HG02884 (cell line): Measurements from ENCODE around the gene ZC3H18.
"Not testable (repeated sequence)": the region's sequence is repeated elsewhere in the genome, so short reads cannot be mapped to it uniquely, and the experiment has no call there.

Experiments
- ATAC-seq: cut with Tn5 transposase; IDR thresholded peaks from one replicate; pipeline ENCODE4 v1.9.1; 2021; ENCODE audit warnings: mild to moderate bottlenecking, moderate library complexity; ENCODE audit not compliant: unreplicated experiment

Gene ZC3H18

DNA sequence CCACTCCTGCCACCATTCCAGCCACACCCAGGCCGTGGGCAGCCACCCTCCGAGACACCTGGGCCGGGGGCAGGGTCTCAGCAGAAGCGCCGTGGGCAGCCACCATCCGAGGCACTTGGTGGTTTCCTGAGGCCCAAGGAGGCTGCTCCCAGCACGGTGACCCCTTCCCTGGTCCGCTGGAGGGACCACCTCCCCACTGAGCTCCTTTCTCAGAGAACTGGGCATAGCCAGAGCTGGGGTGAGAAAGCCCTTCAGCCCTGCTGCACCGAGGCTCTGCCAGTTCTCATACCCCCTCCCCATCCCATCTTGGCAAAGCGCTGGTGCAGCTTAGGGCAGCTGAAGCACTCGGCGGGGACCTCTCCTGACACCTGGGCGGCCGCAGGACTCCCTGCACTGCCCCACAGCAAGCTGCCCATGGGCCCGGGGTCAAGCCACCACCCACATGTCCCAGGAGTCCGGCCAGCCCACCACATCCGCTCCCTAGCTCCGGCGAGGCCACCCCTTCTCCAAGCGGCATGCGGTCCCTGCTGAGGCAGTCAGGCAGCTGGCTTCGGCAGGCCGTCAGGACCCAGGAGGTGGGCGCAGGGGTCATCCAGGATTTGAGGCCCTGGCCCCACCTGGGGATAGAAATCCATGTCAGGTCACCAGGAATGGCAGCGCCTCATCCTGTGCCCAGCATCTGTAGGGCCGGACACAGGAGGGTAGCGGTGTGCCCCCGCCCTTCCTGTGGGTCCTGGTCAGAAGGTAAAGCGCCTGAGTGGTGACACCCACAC, 82.0 kb downstream of the ZC3H18 start:
- no peak for ATAC-seq

DNA sequence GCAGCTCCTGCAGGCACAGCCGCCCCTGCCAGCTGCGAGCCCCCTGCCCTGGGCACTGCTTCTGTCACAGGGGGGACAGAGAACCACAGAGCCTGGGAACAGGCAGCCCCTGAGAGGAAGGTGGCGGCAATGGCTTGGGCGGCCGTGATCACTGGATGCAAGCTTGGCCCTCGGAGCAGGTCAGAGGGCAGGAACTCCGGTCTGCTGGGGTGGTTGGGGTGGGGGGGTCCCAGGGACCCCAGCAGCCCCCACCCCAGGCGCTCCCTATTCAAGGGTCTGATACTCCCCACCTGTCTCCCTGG, 82.5 kb downstream of the ZC3H18 start:
- no peak for ATAC-seq

DNA sequence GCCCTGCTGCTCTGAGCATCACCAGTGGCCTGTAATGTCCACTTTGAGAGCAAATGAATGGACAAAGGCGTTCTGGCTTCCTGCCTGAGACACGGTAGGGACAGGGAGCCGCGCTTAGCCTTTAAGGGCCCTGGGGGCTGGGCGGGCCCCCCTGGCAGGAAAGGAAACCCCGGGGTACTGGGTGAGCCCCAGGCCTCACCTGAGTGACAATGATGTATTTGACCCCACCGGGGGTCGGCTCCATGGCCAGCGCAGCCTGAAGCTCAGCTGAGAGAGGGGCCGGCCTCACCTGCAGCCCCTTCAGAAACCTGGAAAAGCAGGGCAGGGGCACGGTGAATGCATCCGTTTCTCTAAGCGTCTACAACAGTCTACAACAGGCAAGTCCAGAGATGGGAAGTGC, 82.9 kb downstream of the ZC3H18 start:
- no peak for ATAC-seq

DNA sequence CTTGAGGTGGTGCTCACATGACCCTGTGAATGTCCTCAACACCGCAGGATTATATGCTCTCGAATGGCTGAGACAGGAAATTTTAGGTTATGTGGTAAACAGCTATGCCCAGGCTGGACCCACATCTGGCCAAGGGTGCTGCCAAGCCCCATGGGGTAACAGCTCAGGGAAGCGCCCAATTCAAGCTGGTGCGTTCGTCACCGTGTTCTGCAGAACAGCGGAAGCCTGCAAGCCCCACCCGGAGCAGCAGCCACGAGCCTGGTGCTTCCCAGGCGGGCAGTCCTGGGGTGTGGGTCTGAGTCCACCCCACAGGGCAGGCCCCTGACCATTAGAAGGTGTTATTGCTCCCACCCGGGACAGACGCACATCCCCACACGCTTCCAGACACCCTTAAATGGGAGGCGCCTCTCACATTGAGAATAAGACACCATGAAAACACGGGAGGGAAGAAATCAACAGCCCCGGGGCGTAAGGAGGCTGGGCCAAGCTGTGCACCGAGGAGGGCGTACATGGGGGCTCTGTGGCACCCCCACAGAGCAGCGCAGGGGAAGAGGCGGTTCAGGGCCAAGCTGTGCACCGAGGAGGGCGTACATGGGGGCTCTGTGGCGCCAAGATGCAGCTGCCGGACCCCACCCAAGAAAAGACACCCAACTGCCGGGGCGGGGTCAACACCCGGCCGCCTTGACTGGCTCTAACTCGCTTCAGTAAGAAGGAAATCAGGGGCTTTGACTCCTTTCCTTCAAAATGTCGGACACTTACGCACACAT, 83.6 kb downstream of the ZC3H18 start:
- ATAC-seq: no peak

DNA sequence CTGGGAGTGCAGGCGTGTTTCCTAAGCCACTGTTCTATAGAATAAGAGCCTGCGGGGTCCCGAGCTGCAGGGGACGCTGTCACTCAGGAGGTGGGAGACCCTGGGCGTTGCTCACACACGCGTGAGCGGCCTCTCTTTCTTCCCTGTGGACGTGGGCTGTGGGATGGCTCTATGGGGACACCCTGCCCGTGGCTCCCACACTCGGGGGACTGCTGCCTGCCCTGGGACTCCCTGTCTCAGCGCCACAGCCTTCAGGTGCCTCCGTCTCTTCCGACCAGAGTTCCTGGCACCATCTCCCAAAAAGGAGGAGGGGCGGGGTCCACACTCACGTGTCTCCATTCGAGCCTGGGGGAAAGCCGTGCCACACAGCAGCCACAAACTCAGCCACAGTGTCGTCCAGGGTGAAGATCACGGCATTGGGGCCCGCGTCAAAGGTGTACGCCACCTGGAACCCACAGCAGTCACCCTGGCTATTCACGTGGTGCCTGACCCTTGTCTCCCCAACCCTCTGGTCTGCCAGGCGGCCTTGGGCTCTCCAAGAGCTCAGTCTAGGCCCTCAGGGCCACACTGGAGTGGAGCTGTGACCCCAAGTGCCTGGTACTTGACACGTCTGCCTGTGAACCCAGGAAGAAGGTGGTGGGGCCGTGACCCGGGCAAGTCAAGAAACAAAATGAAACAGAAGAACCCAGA, 84.3 kb downstream of the ZC3H18 start:
- no peak for ATAC-seq

DNA sequence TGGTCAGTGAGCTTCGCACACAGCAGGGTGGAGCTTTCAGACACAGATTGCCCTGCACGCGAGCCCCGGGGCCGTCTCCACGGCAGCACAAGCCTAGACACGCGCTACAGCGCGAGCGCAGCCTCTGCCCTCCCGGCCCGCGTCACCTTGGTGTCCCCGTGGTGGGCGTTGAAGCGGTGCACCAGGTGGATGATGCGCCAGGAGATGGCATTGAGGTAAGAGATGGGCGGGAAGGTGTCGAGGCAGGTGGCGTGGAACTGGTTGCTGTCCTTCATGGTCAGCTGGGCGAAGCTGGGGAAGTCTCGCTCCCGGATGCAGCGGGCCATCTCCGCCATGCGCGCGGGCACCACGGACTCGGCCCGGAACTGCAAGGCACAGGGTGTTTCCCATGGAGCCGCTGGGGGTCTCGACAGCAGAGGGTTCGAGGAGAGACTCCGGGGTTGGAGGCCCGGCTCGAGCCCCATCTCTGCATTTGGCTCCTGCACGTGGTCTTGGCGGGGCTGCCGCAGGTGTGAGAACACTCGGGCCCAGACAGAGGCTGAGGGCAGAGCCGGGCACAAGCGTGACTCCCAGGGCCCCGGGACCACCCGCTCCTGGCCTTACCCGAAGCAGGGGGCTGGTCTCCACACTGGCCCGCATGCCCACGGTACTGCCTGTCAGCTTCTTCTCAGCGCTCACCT, 85.0 kb downstream of the ZC3H18 start:
- ATAC-seq: no peak

DNA sequence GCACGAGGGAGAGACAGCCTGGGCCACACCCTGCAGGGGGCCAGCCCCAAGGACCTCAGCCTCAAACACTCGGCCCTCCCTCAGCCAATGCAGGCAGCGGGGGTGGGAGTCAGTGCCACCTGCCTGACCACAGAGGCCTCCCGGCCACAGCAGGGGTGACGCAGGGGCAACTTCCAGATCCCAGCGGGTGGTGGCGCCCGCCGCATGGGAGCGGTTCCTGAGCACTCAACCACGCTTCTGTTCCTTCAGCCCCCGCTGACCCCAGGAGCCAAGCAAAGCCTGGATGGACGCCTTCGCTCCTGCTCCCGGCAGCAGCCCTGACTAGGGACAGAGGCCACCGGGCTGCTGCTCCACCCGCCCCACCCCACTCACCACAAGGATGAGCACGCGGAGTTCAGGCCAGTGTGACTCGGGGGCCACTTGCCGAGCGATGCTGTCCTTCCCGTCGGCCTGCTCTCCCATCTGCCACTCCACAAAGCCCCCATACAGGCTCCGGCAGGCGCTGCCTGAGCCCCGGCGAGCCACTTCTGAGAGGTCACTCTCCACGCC, 85.6 kb downstream of the ZC3H18 start:
- ATAC-seq: no peak

DNA sequence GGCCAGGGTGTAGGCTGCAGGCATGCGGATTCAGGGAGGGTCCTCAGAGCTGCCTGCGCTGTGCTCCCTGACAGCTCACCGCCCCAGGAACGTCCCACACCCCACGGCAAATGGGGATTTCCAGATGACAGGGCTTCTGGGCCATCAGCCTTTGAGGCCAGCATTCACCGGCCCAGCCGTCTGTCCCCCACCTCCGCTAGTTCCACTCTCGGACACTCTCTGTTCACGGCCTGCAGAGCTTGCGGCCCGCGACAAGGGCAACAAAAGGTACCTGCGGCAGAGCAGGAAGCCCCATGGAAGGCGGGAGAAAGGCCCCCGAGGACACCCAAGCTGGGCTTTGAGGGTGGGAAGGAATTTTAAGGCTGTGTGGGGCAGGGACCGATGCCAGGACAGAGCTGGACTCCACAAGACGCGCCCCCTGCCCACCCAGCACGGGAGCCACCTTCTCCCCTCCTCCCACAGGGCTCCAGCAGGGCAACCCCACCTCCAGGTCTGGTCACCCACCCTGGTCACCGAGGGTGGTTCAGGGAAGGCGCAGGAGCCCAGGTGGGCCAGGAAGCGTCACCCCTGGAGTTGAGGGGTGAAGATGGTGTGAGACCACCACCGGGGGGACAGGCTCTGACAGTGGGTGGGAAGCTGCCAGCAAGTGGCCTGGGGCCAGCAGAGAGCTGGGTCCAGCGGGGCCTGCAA, 86.2 kb downstream of the ZC3H18 start:
- no peak for ATAC-seq

DNA sequence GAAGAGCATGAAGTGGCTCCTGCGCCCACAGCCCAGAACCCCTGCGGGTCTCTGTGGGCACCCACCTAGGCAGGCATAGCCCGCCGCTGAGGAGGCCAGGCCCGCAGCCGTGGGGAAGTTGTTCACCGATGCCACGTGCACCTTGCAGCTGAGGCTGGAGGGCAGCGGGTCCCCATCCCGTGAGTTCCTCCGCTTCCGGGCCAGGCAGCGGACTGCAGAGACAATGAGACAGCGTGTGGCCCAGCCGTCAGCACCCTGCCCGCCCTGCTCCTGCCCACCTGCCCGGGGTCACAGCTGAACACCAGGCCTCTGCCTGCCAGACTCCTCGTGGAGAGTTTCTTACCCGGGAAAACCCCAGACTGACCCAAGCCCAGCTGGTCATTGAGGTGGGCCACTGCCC, 87.2 kb downstream of the ZC3H18 start:
- no peak for ATAC-seq

DNA sequence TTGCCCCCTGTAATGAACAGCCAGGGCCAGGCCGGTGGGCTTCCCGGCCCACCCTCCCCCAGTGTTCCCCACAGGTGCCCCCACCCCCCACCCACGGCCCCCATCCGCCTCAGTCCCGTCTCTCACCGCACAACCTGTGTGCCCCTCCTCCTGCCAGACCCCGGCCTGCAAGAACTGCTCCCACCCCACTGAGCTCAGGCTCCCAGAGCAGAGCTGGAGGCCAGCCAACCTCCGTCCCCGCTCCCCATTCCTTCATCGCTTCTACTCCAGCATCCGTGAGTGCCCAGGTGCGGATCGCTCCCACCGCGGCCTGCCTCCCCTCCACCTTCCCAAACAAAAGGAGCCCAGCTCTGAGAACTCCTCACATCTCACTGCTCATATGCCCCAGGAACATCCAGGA, 88.5 kb downstream of the ZC3H18 start:
- ATAC-seq: no peak

DNA sequence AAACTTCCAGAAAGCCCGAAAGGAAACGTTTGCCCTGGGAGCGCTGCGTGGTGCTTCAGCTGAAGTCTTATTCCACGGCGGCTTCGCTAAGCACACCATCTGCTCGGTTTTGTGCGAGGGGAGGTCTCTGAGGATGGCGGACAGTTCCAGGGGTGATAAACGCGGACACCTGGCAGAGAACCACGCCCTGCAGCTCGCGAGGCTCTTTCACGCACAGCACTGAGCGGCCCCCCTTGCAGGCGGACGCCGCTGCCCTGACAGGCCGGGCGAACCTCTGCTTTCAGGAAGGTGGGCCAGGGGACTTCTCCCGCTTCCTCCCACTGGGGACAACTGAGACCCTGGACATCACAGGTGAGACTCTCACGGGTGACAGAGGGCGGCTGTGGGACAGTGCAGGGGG, 89.0 kb downstream of the ZC3H18 start:
- ATAC-seq: no peak

DNA sequence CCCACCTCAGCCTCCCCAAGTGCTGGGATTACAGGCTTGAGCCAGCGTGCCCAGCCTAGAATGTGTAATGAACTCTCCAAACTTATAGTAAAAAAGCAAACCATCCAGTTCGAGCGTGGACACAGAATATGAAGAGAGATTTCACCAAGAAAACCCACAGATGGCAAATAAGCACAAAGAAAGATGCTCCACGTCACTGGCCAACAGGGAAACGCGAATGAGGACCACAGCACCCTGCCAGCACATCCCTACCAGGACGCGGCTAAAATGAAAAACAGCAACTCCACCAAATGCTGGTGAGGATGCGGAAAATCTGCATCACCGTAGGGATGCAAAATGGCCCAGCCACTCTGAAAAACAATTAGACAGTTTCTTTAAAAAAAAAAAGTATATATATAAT, 91.3 kb downstream of the ZC3H18 start:
- ATAC-seq: no peak

DNA sequence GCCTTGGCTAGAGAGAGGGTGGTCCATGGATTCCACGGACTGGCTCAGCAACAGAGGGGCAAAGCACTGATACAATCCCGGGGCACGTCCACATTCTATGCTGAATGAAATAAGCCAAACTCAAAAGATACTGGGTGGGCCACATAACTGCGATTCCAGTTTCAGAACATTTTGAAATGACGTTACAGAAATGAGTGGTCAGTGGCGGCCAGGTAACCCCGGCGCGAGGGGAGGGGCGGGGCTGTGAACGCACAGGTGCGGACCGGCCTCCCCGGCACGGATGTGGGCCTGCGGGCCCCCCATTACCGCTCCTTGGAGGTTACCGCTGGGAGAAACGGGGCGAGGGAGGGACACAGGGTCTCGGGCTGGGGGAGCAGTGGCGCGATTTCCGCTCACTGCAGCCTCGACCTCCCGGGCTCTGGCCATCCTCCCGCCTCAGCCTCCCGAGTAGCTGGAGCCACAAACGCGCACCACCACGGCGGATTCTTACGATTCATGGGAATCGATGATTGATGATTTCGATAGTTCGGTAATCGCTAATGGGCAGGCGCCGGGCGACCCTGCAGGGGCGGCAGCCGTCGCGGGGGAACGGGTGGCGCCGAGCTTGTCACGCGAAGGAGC, 92.1 kb downstream of the ZC3H18 start:
- no peak for ATAC-seq

DNA sequence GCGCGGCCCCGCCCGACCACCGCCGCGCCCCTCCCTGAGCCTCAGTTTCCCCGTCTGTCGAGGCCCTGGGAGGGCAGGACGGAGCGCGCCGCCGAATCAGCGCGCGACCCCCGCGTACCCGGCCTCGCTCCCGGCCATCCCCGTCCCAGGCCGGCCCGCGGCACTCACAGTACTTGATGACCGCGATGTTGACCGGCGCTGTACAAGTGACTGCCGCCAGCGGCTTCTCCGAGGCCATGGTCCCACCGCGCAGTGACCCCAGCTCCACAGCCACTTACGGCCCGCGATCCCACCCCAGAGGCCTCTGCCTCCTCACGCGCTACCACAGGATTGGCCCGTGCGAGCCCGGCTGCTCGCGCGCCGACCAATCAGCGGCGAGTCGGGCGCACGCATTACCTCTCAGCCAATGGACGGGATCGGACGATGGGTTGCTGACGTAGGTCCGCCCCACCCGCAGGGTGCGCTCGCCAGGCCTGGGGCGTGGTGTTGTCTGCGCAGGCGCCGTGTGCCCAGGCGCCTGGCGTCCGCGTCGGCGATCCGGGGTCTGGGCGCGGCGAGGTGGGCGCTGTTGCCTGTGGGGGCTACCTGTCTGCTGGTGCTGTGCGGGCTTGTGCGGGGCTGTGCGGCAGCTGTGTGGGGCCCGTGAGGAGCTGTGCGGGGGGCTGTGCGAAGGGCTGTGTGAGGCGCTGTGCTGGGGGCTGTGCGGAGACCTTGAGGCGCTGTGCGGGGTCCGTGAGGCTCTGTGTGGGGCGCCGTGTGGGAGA, 92.8 kb downstream of the ZC3H18 start, which contains the start of gene MVD:
MVD (minus strand) TSS at position 249 of the 764 bp plus-strand sequence; CDS start at position 238, 11 bp downstream.
- peak; percentile 92 for ATAC-seq

DNA sequence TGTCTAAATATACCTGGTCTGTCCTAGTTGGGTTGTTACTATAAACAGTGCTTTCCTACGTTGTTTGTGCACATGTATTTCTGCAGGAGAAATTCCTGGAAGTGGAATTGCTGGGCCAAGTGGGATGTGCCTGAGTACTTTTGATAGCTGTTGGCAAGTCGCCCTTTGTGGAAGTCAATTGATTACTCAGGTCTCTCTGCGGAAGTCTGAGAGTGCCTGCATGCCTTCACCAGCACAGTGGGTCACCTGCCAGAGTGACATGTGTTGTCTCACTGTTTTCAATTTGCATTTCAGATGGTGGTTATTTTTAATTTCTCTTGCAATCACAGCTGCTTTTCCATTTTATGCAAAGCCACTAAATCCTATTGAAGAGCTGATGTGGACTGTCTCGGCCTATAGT, 94.9 kb downstream of the ZC3H18 start:
- no peak for ATAC-seq

DNA sequence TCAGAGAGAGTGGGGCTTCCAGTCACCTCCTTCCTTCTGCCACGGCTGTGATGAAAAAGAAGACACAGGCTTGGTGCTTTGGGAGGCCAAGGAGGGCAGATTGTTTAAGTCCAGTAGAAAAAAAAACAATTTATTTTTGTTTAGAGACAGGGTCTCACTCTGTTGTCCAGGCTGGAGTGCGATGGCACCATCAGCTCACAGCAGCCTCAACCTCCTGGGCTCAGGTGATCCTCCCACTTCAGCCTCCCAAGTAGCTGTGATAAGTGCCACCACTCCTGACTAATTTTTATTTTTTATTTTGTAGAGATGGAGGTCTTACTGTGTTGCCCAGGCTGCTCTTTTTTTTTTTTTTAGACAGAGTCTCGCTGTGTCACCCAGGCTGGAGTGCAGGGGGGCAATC, 95.4 kb downstream of the ZC3H18 start:
- no peak for ATAC-seq

DNA sequence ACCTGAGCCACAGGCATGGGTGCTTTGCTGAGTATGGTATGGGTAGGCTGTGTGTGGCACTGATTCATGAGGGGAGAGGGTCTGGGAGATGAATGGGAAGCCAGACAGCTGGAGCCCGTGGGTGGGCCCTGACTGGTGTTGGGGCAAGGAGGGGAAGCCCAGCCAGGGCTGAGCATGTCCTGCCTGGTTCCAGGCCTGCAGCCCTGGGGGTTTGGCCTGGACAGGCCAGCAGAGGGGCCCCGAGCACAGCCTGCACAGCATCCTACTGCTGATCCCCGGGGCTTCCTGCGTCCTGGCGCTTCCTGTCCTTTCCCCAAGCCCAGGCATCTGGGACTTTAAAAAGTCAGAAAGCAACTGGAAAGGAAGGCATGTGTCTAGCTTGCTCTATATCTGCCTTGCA, 97.3 kb downstream of the ZC3H18 start:
- no peak for ATAC-seq

DNA sequence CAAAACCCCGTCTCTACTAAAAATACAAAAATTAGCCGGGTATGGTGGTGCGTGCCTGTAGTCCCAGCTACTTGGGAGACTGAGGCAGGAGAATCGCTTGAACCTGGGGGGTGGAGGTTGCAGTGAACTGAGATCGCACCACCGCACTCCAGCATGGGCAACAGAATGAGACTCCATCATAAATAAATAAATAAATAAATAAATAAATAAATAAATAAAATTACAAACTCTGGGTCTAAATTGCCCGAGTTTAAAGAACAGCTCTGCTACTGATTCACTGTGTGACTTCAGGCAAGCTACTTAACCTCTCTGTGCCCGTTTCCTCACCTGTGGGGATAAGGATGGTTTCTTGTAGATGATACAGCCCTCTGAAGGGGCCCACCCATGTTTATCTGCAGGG, 99.3 kb downstream of the ZC3H18 start:
- not testable (repeated sequence) for ATAC-seq

DNA sequence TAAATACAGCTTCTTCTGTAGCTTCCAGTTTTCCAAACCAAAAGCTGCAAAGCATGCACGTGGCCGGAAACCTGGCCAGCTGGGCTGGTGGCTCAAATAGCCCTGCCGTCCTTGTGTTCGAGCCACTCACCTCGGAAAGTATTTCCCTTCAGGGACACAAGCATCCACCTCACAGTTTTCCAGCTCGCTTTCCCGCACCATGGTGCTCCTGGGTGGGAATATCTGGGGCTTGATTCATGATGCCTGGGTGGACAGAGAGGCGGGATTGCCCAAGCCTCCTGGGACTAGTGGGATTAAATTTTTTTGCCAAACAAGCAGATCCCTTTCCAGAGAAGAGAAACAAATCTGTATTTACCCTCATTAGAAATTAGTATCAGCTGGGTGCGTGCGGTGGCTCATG, 99.8 kb downstream of the ZC3H18 start:
- ATAC-seq: no peak
